K562 (cell line): ENCODE measurements around the gene TNPO3. TPM values are rescaled to one million over a fixed set of nuclear protein-coding genes. Genes with fewer than 3 reads are reported as not detected.
A peak's percentile ranks its signal among the peaks of the same experiment; 100 is the strongest.

Source experiments
- BRF2 ChIP-seq: IDR thresholded peaks from 3 replicates; pipeline ENCODE4 v1.6.1; 2011; ENCODE audit warnings: borderline replicate concordance, mild to moderate bottlenecking; ENCODE audit not compliant: insufficient read length, insufficient read depth
- CAMTA2 ChIP-seq: fragments of 250-450 bp; sonication (Bioruptor Pico); conservative IDR thresholded peaks from 2 replicates; pipeline ENCODE4 v1.5.1; 2022
- CBFA2T3 ChIP-seq: fragments of 450-650 bp; IDR thresholded peaks from 2 replicates; pipeline ENCODE4 v1.6.1; 2017
- ETV5 ChIP-seq: sonication (generic); formaldehyde crosslinking; IDR thresholded peaks from 2 replicates; pipeline ENCODE4 v1.4.0; 2020; ENCODE audit warnings: low read depth, mild to moderate bottlenecking, missing genetic modification reagents
- GATA2 ChIP-seq: sonication (generic); formaldehyde crosslinking; IDR thresholded peaks from 2 replicates; pipeline ENCODE4 v1.4.0; 2020; ENCODE audit warnings: mild to moderate bottlenecking, missing genetic modification reagents
- ID3 ChIP-seq, 2 experiments: fragments of 250-450 bp in 1 of 2; fragments of 450-650 bp in 1 of 2; sonication (Bioruptor Pico) in 1 of 2; IDR thresholded peaks; 2 replicates each; pipeline versions ENCODE4 v1.6.1 to v1.8.0; 2016 to 2021; ENCODE audit warnings: mild to moderate bottlenecking in 2 of 2, moderate library complexity in 2 of 2, missing compliant biosample characterization in 1 of 2, missing genetic modification characterization in 1 of 2
- KLF6 ChIP-seq: fragments of 250-450 bp; sonication (Bioruptor Pico); IDR thresholded peaks from 2 replicates; pipeline ENCODE4 v1.4.0; 2020; ENCODE audit warnings: mild to moderate bottlenecking, moderate library complexity, borderline replicate concordance
- MCM3 ChIP-seq: fragments of 450-650 bp; IDR thresholded peaks from 2 replicates; pipeline ENCODE4 v1.6.1; 2016
- NCOR1 ChIP-seq: fragments of 450-650 bp; IDR thresholded peaks from 2 replicates; pipeline ENCODE4 v1.6.1; 2016; ENCODE audit warnings: mild to moderate bottlenecking, moderate library complexity
- PHB ChIP-seq: fragments of 250-450 bp; sonication (Bioruptor Pico); IDR thresholded peaks from 2 replicates; pipeline ENCODE4 v1.5.0; 2021
- PHB2 ChIP-seq: fragments of 450-650 bp; IDR thresholded peaks from 2 replicates; pipeline ENCODE4 v1.6.1; 2017; ENCODE audit warnings: low read depth
- RB1 ChIP-seq: fragments of 450-650 bp; IDR thresholded peaks from 2 replicates; pipeline ENCODE4 v1.6.1; 2017; ENCODE audit warnings: low read depth, mild to moderate bottlenecking
- RBM14 ChIP-seq: fragments of 200-400 bp; formaldehyde crosslinking; IDR thresholded peaks from 2 replicates; pipeline ENCODE4 v1.6.1; 2018; ENCODE audit warnings: low read depth, mild to moderate bottlenecking, low read length, moderate library complexity, borderline replicate concordance; ENCODE audit not compliant: insufficient read depth
- REST ChIP-seq, 2 experiments: fragments of 450-650 bp; formaldehyde crosslinking in 1 of 2; IDR thresholded peaks; 2 replicates each; pipeline versions ENCODE4 v1.4.0 to v1.6.1; 2014 to 2020; ENCODE audit warnings: mild to moderate bottlenecking in 2 of 2, borderline replicate concordance in 1 of 2, low read depth in 1 of 2
- TBP ChIP-seq: optimal IDR thresholded peaks from 2 replicates; pipeline ENCODE3; 2011; ENCODE audit warnings: low read depth, low read length, improper control_type of control experiment
- ZBTB8A ChIP-seq: fragments of 450-650 bp; IDR thresholded peaks from 2 replicates; pipeline ENCODE4 v1.6.1; 2018; ENCODE audit warnings: mild to moderate bottlenecking, moderate library complexity; ENCODE audit not compliant: partially characterized antibody
- ZNF23 ChIP-seq: fragments of 250-450 bp; sonication (Bioruptor Pico); IDR thresholded peaks from 2 replicates; pipeline ENCODE4 v1.4.0; 2020; ENCODE audit warnings: mild to moderate bottlenecking
- ZNF583 ChIP-seq: fragments of 250-450 bp; sonication (Bioruptor Pico); IDR thresholded peaks from 2 replicates; pipeline ENCODE4 v1.4.0; 2020
- ZNF77 ChIP-seq: fragments of 250-450 bp; sonication (Bioruptor Pico); IDR thresholded peaks from 2 replicates; pipeline ENCODE4 v1.5.0; 2020
- polyA plus RNA-seq, 8 experiments: library from polyadenylated mRNA; depleted of rRNA in 4 of 8; stranded (reverse) in 5 of 8; unstranded in 3 of 8; fragments of >200 nt; fragmentation: Nextera tagmentation in 2 of 8; fragmentation: Illumina TruSeq in 1 of 8; extraction: Ambion mirVana in 2 of 8; extraction: Trizol in 1 of 8; gene quantifications; 2 replicates each; pipeline versions ENCODE4 v1.2.1 to v1.2.3, GENCODE V29; 2011 to 2014; ENCODE audit warnings: inconsistent platforms in 1 of 8, missing spikeins in 1 of 8
- total RNA-seq, 7 experiments: library from RNA; depleted of rRNA in 6 of 7; stranded (reverse); fragments of >200 nt in 6 of 7; fragmentation: Illumina TruSeq in 2 of 7; extraction: Trizol in 2 of 7; gene quantifications; 2 replicates each; pipeline versions ENCODE4 v1.2.1 to v1.2.3, GENCODE V29; 2011 to 2021; ENCODE audit warnings: low replicate concordance in 1 of 7

The TNPO3 gene
- total and polyA plus RNA-seq, 9 of the 15 experiments (the other 6 are each of a cell fraction or from before 2014, with no cell fraction given) = 35.8 to 125 (median 110) TPM

GRCh38 chr7:129066290-129067131 lies 11.6 kb upstream of the TNPO3 start (continued):
- no peak for TF ChIP-seq ID3 (CRISPR knock-in tag; IDR thresholded peaks at IDR 0.05)
- 0 out of 2 replicates have a peak, but pooled peaks have one; percentile 21 for TF ChIP-seq ID3 (tag; IDR thresholded peaks at IDR 0.05)
- TF ChIP-seq TBP = peak; percentile 64
- TF ChIP-seq CBFA2T3 = peak; percentile 25
- TF ChIP-seq KLF6 (CRISPR knock-in tag) = peak; percentile 60; the same call in 1 of the 2 replicates
- no peak; the same call in 1 of the 2 replicates for TF ChIP-seq ETV5 (CRISPR knock-in tag)
- TF ChIP-seq REST (IDR thresholded peaks at IDR 0.05; ENCODE audit: borderline replicate concordance) = peak; percentile 52; the same call in 1 of the 2 replicates
- TF ChIP-seq REST (CRISPR knock-in tag; IDR thresholded peaks at IDR 0.05; ENCODE audit: low read depth) = no peak; the same call in 1 of the 2 replicates
- TF ChIP-seq RB1 = peak; percentile 31; the same call in 1 of the 2 replicates
- TF ChIP-seq GATA2 (CRISPR knock-in tag) = no peak
- TF ChIP-seq ZNF583 (CRISPR knock-in tag) = no peak; the same call in 1 of the 2 replicates
- no peak for TF ChIP-seq PHB
- TF ChIP-seq PHB2 = no peak; the same call in 1 of the 2 replicates
- no peak for TF ChIP-seq BRF2
- no peak for TF ChIP-seq NCOR1
- no peak for TF ChIP-seq ZNF77 (CRISPR knock-in tag)
- no peak for TF ChIP-seq CAMTA2 (CRISPR knock-in tag)
- no peak for TF ChIP-seq ZNF23 (CRISPR knock-in tag)
- no peak for TF ChIP-seq RBM14
- no peak for TF ChIP-seq MCM3
- TF ChIP-seq ZBTB8A = no peak
